C4-2B (cell line): ENCODE measurements around the gene INTS15.

Source experiments
- CTCF ChIP-seq: fragments of 450-650 bp; conservative IDR thresholded peaks from 2 replicates; pipeline ENCODE4 v1.5.1; 2017; ENCODE audit warnings: mild to moderate bottlenecking
- ZFX ChIP-seq: fragments of 450-650 bp; IDR thresholded peaks from 2 replicates; pipeline ENCODE4 v1.6.1; 2017

GRCh38 chr7:6634021-6634420 is 44.2 kb downstream of the INTS15 start:
- TF ChIP-seq CTCF = no peak
- no peak for TF ChIP-seq ZFX
